KMS-11 (cell line): ENCODE measurements around the gene ZSWIM9.
"Not testable (repeated sequence)": the region's sequence is repeated elsewhere in the genome, so short reads cannot be mapped to it uniquely, and the experiment has no call there.

Experiments
- H2AFZ ChIP-seq: fragments of 200-600 bp; sonication (generic); 2 replicates; pipeline ENCODE4 v1.6.1; 2016; ENCODE audit warnings: antibody characterized with exemption, mixed run types, low read depth
- H3K27ac ChIP-seq: fragments of 200-600 bp; sonication (generic); 2 replicates; pipeline ENCODE4 v1.6.1; 2016; ENCODE audit warnings: mild to moderate bottlenecking, mixed run types
- H3K27me3 ChIP-seq: fragments of 200-600 bp; sonication (generic); 2 replicates; pipeline ENCODE4 v1.6.1; 2017; ENCODE audit warnings: mild to moderate bottlenecking, low read depth, mixed run types, moderate library complexity; ENCODE audit not compliant: insufficient read depth
- H3K36me3 ChIP-seq: fragments of 200-600 bp; sonication (generic); 2 replicates; pipeline ENCODE4 v1.6.1; 2017; ENCODE audit warnings: mild to moderate bottlenecking, mixed run types; ENCODE audit not compliant: insufficient read depth
- H3K4me1 ChIP-seq: fragments of 200-600 bp; sonication (generic); 2 replicates; pipeline ENCODE4 v1.6.1; 2016; ENCODE audit warnings: mild to moderate bottlenecking, low read depth, mixed run types; ENCODE audit not compliant: poor library complexity, severe bottlenecking
- H3K4me2 ChIP-seq: fragments of 200-600 bp; sonication (generic); 2 replicates; pipeline ENCODE4 v1.7.0; 2016; ENCODE audit warnings: mild to moderate bottlenecking, mixed run types
- H3K4me3 ChIP-seq: fragments of 200-600 bp; sonication (generic); IDR thresholded peaks from 2 replicates; pipeline ENCODE4 v1.6.1; 2017; ENCODE audit warnings: low read depth, low read length, mixed read lengths; ENCODE audit not compliant: insufficient read depth
- H3K79me2 ChIP-seq: fragments of 200-600 bp; sonication (generic); 2 replicates; pipeline ENCODE4 v1.6.1; 2016; ENCODE audit warnings: low read depth, mixed run types; ENCODE audit not compliant: insufficient read depth
- H3K9ac ChIP-seq: fragments of 200-600 bp; sonication (generic); 2 replicates; pipeline ENCODE4 v1.6.1; 2016; ENCODE audit warnings: mild to moderate bottlenecking, mixed run types
- H4K20me1 ChIP-seq: fragments of 200-600 bp; sonication (generic); 2 replicates; pipeline ENCODE4 v1.6.1; 2016; ENCODE audit warnings: mild to moderate bottlenecking, mixed run types; ENCODE audit not compliant: insufficient read depth
- CTCF ChIP-seq: fragments of 200-600 bp; sonication (generic); conservative IDR thresholded peaks from 2 replicates; pipeline ENCODE4 v1.6.1; 2017; ENCODE audit warnings: low read depth, mild to moderate bottlenecking, antibody characterized with exemption, low read length, moderate library complexity, mixed read lengths

Gene ZSWIM9

GRCh38 chr19:48230555-48231129 is 60.2 kb downstream of the ZSWIM9 start:
- no peak overlapping the region for H3K27ac ChIP-seq
- H3K79me2 ChIP-seq: no peaks in the 10 kb centered on the region
- no peak overlapping the region for H3K4me3 ChIP-seq
- H3K4me2 ChIP-seq: no peak overlapping the region
- H4K20me1 ChIP-seq: no peaks in the 10 kb centered on the region
- no peaks in the 10 kb centered on the region for H3K36me3 ChIP-seq
- no peak for TF ChIP-seq CTCF
- H3K27me3 ChIP-seq: no peaks in the 10 kb centered on the region
- no peaks in the 10 kb centered on the region for H3K4me1 ChIP-seq
- H2AFZ ChIP-seq: no peak overlapping the region
- no peak overlapping the region for H3K9ac ChIP-seq

DNA sequence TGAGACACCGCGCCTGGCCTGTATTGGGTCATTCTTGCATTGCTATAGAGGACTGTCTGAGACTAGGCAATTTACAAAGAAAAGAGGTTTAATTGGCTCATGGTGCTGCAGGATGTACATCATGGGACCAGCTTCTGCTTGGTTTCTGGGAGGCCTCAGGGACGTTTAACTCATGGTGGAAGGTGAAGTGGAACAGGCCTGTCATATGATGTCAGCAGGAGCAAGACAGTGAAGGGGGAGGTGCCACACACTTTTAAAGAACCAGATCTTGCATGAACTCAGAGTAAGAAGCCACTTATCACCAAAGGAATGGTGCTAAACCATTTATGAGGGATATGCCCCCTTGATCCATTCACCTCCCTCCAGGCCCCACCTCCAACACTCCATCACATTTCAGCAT is 66.6 kb downstream of the ZSWIM9 start:
- TF ChIP-seq CTCF: no peak
- H2AFZ ChIP-seq: no peak overlapping the region
- H3K4me3 ChIP-seq: no peak overlapping the region
- H3K36me3 ChIP-seq: no peaks in the 10 kb centered on the region
- H3K27ac ChIP-seq: no peak overlapping the region
- H3K27me3 ChIP-seq: no peaks in the 10 kb centered on the region
- H3K4me1 ChIP-seq: no peaks in the 10 kb centered on the region
- H3K9ac ChIP-seq: no peak overlapping the region
- no peak overlapping the region for H3K4me2 ChIP-seq
- H3K79me2 ChIP-seq: no peaks in the 10 kb centered on the region
- no peaks in the 10 kb centered on the region for H4K20me1 ChIP-seq

- Histone ChIP-seq H2AFZ (no peak overlapping the region), H3K36me3 (no peaks in the 10 kb centered on the region), H4K20me1 (no peaks in the 10 kb centered on the region), H3K9ac (no peak overlapping the region), H3K27me3 (no peaks in the 10 kb centered on the region), H3K4me1 (no peaks in the 10 kb centered on the region), H3K4me2 (no peak overlapping the region), H3K4me3 (no peak overlapping the region), H3K27ac (no peak overlapping the region), H3K79me2 (no peaks in the 10 kb centered on the region)
- no peak for TF ChIP-seq CTCF
Observed at GRCh38 chr19:48239120-48239519, 68.6 kb downstream of the ZSWIM9 start.

GRCh38 chr19:48239582-48240141 is 69.2 kb downstream of the ZSWIM9 start:
- Histone ChIP-seq H3K4me3 (no peak overlapping the region), H3K27me3 (no peaks in the 10 kb centered on the region), H2AFZ (no peak overlapping the region), H3K4me2 (no peak overlapping the region), H3K9ac (no peak overlapping the region), H4K20me1 (no peaks in the 10 kb centered on the region), H3K27ac (no peak overlapping the region), H3K36me3 (no peaks in the 10 kb centered on the region), H3K4me1 (no peaks in the 10 kb centered on the region), H3K79me2 (no peaks in the 10 kb centered on the region)
- no peak for TF ChIP-seq CTCF

DNA sequence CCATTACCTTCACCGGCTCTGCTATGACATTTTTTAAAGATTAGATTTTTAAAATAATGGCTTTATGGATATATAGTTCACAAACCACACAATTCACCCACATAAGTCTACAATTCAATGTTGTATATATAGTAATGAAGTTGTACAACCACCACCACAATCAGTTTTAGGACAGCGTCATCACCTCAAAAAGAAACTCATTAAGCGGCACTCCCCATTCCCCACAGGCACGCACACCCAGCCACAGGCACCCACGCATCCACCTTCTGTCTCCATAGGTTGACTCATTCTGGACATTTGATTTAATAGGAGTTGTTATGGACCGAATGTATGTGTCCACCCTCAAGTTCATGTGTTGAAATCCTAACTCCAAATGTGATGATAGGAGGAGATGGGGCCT is 71.3 kb downstream of the ZSWIM9 start:
- H3K27ac ChIP-seq, H3K9ac ChIP-seq, H4K20me1 ChIP-seq, H2AFZ ChIP-seq, H3K79me2 ChIP-seq, H3K4me1 ChIP-seq, H3K27me3 ChIP-seq, H3K36me3 ChIP-seq, H3K4me2 ChIP-seq, H3K4me3 ChIP-seq: not testable (repeated sequence)
